HG03196 (cell line): ENCODE data around the gene NHERF1.

ENCODE experiments used
- ATAC-seq: cut with Tn5 transposase; IDR thresholded peaks from one replicate; pipeline ENCODE4 v1.9.1; 2021; ENCODE audit not compliant: unreplicated experiment

NHERF1 gene

DNA sequence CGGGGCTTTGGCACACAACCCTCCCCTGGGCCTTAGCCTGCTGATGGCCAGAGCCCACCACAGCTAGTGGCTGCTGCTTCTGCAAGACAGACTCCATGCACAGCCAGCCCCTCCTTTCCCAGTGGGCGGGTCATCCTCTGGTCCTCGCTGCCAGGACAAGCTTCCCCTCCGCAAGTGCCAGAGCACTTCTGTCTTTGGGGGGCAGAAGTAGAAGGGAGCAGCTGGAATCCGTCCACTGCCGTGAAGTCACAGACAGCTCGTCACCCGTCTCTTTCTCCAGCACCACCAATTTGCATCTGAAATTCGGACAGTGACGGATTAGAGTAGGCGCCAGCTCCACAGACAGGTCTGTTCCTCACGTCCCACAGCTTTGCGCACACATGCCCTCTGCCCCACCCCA lies 59.0 kb downstream of the NHERF1 start:
- ATAC-seq, result no peak

DNA sequence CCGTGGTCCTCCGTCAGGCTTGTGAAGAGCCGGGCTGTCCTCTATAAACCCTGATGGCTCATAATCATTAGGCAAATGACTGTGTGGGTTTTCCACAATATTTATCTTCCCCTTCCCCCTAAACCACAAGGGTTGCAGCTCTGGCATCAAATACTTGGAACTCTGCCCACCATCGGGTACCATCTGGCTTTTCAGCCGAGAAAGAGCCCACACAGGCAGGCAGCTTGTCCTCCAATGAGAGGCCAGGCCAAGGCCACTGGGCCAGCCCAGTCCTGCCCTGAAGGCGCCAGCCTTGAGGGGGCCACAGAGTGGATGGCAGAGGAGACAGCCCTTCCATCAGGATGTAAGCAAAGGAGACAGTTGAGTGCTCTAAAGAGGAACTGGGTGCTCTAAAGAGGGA lies 59.5 kb downstream of the NHERF1 start:
- no peak for ATAC-seq

DNA sequence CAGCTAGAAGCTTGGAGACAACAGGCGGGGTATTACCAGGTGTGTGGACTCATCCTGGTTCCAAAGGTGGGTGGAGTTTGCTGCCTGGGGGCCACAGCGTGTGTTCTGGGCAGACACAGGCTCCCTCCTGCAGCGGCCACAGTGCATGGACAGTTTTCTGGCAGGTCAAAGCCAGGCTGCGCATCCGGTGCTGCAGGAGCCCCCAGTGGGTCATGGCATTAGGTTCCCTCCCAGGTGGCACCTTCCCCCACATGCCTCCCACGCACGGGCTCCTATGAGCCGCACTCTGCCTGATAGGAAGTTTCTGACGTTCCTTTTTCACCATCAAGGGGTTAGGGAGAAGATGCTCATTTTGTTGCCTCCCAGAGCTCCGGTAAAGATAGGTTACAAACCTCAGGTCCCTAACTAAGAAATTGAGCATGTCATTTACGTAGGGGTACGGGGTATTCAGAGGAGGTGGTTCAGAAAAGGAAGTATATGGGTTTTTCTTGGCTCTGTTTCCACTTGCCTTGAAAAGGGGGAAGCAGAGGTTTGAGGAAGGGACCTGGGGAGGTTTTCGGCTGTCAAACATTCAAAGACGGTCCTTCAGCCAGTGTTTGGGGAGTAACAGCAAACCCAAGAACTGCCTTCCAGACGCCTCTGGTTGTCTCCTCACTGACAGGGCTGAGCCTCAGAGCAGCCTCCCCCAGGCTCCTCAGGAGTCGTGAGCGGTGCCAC lies 60.4 kb downstream of the NHERF1 start:
- no peak for ATAC-seq

DNA sequence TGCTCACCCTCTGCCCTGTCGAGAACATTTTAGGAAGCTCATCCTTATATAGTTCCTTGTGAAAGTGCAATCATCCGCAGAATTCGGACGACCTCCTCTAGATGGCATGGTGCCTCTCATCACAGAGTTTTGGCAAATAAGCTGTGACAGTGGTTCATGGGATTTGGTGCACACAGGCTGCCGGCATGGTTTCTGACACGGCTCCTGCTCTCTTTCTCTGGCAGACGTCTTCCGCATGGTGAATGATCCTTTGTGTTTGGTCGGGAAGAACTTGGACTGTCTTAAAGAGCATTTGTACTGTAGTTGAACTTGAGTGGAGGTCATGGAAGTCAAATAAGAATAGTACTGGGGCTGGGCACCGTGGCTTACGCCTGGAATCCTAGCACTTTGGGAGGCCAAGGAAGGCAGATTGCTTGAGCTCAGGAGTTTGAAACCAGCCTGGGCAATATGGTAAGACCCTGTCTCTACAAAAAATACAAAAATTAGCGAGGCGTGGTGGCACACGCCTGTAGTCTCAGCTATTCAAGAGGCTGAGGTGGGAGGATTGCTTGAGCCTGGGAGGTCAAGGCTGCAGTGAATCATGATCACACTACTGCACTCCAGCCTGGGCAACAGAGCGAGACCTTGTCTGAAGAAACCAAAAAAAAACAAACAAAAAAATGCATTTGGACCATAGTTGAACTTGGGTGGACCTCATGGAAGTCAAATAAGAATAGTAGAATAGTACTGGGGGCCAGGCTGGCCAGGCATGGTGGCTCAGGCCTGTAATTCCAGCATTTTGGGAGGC lies 62.5 kb downstream of the NHERF1 start:
- no peak for ATAC-seq

DNA sequence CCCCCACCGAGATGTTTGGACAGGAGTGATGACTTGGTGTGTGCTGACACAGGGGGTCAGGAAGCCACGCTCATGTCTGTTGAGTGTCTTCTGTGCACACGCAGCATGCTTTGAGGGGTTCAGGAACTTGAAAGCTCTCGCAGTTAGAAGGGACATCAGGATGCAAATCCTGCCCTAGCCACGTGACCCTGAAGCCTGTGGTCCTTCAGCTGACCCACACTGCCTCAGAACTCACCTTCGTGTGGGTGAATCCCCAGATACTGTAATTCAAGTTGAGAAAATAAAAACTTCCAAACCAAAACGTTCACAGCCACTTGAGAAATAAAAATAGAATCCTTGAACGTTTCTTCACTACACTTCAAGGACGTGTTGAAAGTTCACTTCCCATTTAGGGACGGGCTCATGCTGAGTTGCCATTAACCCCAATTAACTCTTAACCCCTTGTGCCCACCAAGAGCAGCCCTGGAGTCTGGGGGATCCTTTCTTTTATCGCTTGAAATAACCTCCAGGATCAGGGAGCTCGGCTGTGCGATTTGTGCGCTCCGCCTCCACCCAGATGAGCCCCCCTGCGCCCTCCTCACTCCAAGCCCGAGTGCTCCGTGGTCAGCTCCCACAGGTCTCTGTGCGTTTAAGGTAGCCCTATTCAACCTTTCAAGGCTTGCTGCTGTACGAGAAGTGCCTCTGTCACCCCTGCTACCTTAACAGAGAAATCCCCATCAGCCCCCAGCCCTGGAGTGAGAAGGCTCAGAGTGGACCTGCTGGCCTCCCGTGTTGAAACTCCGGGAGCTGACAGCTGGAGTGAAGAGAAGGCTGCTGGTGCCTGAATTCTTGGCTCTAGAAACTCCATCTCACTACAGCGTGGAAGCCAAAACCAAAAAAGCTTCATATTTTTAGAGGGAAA lies 63.9 kb downstream of the NHERF1 start:
- ATAC-seq, result no peak

DNA sequence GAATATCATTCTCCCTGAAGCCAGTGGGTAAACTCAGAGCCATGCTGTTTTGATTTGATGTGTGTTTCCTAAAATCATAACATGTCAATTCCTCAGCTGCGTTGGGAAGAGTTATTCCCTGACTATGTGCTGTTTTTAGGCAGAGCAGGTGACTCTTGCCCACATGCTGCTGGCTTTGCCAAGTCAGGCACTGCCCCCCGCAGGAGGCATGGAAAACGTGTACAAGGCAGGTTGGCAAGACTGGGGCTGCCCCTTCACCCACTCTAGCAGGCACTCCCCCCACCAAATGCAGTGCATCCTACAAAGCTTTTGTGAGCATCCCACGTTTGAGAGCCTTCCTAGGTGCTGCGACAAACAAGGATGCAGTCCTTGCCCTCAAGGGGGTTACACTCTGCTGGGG lies 66.0 kb downstream of the NHERF1 start:
- no peak for ATAC-seq

DNA sequence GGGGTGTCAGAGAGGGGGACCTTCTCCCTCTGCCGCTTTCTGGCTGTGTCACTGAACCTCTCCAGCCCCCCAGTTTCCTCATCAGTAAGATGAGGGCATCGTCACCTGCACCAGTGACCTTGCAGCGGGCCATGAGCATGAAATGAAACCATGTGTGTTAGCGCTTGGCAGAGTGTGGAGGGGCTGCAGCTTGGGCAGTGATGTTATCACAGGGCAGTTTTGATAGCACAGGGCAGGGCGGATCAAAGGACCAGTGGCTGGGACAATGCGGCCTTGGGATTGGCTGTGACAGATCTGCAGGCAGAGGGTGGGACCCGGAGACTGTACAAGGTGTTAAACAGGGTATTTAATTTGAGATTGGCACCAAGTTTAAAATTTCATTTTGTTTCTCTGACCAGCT lies 66.6 kb downstream of the NHERF1 start:
- no peak for ATAC-seq

DNA sequence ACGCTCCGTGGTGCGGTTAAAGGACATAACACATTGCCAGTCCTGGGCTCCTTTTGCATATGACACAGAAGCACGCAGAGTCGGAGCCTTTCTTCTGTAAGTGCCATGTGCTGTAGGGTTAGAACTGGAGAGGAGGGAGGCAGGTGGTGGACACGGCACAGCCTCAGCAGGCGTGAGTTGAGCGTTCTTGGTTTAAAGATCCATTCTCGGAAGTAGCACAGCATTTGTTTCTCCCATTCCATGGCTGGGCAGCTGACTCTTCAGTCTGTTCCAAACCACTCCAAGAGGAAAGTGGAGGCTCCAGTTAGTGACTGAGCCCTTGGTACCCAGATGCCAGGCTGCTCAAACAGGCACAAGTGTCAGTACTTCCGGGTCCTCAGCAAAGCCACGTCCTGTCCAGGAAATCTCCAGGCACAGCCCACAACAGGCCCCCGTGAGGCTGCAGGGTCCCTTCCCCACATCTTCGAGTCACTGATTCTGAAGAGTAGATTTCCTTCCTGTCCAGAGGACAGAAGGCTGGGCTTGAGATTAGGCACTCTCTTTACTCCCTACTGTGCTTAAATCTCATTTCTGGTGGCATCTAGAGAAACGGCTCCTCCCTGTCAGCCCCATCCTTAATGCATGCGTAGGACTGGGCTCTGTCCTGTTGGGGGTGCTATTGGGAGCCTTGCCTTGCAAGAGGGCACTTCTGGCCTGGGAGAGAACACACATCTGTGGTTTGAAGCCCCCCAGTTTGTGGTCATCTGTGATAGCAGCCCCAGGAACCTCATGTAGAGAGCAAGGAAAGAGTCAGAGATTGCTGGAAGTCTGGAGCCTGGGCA lies 67.3 kb downstream of the NHERF1 start:
- no peak for ATAC-seq

DNA sequence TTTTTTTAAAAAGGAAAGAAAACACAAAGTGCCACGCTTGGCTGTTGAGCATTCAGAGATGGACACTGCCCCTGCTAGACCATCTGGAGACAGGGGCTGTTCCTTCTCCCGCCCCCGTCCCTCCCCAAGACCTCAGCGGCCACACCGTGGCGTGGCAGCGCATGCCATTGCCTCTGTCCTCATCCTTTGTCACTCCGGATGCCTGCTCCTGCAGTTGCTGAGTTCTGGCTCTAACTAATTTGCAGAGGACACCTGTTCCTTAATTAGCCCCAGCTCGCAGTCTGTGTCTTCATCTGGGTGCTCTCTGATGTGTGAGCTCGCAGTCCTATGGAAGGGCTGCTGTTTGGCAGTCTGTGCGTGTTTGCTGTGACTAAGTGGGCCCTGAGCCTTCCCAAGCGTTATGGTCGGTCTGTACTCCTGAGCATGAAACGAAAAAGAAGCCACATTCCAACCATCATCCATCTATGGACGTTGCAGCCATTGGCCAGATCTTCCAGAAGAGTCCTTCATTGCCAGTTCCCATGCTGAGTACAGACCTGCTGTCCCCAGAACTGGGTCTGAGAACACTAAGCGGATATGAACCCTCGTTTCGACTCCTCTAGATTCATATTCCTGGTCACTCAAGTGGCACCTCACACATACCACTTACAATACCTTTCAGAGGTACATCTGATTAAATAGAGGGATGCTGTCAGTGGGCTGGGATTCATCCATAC lies 68.6 kb downstream of the NHERF1 start:
- no peak for ATAC-seq

DNA sequence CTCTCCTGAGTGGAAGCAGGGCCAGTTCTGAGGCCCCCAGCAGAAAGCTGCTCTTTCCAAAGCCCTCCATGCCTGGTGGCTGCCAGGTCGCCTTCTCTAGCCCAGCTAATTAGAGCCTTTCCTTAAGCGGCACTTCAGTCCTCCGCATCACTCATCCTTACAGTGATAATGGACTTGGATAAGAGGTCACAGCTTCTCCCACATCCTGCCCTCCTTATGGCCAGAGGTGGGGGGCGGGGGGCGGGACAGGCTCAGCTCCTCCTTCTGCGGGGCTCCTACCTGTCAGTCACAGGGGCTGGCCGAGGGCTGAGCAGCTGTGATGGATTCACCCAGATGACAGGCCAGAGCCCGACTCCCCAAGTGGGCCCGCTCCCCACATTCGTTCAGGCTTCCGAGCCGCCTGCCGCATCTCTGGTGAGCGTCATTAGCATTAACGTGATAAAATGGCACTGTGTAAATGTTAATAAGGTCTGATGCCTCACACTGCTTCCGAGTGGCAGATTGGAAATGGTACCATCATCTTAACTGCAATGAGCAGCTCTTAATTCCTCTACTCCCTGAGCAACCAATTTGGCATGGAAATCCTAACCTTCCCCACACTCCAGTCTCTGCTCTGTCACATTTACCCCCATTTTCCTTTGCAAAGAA lies 70.0 kb downstream of the NHERF1 start:
- no peak for ATAC-seq
